ENCODE measurements around the gene CAMTA1. TPM values are rescaled to one million over a fixed set of nuclear protein-coding genes. Genes with fewer than 3 reads are reported as not detected.

CAMTA1 gene
- total RNA-seq, 2 donors from 2014 or later, result 105 to 113 TPM

DNA sequence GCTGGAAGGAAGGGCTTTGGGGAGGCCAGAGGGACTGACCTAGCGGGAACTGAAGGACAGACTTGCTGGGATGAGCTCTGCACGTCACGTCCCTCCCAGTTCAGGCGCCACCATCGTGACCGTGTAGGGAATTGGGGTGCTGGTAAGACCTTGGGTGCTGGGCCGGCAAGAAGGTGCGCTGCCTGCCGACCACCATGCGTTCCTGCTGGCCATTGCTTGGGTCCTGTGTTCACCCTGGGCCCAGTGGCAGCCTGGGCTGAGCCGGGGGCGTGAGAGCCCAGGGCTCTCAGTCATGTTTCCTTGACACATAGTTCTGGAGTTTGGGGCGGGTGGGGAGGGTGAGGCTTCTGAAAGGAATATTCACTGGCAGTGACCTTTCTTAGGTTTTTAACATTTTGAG is 176.0 kb downstream of the CAMTA1 start:
- Histone ChIP-seq H3K36me3 (no peaks in the 10 kb centered on the region), H3K4me1 (ENCODE audit: control insufficient read depth in 1 of 2, low read depth in 2 of 2) (no peaks in the 10 kb centered on the region), H3K4me3 (no peak overlapping the region), H3K9me3 (no peaks in the 10 kb centered on the region), H3K27me3 (replicated peaks; ENCODE audit: insufficient read depth) (no peaks in the 10 kb centered on the region), H3K27ac (no peak overlapping the region)
- TF ChIP-seq, protein P1, sequence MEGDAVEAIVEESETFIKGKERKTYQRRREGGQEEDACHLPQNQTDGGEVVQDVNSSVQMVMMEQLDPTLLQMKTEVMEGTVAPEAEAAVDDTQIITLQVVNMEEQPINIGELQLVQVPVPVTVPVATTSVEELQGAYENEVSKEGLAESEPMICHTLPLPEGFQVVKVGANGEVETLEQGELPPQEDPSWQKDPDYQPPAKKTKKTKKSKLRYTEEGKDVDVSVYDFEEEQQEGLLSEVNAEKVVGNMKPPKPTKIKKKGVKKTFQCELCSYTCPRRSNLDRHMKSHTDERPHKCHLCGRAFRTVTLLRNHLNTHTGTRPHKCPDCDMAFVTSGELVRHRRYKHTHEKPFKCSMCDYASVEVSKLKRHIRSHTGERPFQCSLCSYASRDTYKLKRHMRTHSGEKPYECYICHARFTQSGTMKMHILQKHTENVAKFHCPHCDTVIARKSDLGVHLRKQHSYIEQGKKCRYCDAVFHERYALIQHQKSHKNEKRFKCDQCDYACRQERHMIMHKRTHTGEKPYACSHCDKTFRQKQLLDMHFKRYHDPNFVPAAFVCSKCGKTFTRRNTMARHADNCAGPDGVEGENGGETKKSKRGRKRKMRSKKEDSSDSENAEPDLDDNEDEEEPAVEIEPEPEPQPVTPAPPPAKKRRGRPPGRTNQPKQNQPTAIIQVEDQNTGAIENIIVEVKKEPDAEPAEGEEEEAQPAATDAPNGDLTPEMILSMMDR (IDR thresholded peaks at IDR 0.05), result no peak
- DNase-seq (ENCODE audit: low spot score) (no peak), ATAC-seq (ENCODE audit: insufficient number of reproducible peaks, low FRiP score, low read depth) (no peak)

- Histone ChIP-seq H3K9me3 (no peaks in the 10 kb centered on the region), H3K27me3 (replicated peaks; ENCODE audit: insufficient read depth) (no peaks in the 10 kb centered on the region), H3K36me3 (no peaks in the 10 kb centered on the region), H3K4me1 (ENCODE audit: control insufficient read depth in 1 of 2, low read depth in 2 of 2) (no peaks in the 10 kb centered on the region), H3K4me3 (peak overlapping the region; percentile 16), H3K27ac (no peak overlapping the region)
- no peak for DNase-seq (ENCODE audit: low spot score)
- TF ChIP-seq, protein P1 (IDR thresholded peaks at IDR 0.05), result no peak
- no peak for ATAC-seq (ENCODE audit: insufficient number of reproducible peaks, low FRiP score, low read depth)
Measured at GRCh38 chr1:6961905-6962477, 176.7 kb downstream of the CAMTA1 start.

DNA sequence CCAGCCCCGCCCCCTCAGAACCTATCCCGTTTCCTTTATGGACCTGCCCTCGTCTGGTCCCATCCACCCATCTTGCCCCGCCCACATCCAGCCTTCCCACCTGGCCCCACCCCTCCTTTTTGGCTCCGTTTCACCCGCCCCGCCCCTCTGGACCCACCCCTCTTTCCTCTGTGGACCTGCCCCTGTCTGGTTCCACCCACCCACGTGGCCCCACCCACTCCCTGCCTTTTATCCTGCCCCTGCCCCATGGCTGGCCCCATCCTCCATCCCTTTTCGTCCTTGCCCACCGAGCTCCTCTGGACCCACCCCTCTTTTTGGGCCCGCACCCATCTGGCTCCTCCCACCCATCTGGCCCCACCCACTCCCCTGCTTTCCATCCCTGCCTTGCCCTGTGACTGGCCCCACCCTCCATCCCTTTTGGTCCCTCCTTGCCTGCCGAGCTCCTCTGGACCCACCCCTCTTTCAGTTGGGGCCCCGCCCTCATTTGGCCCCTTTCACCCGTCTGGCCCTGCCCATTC is 177.3 kb downstream of the CAMTA1 start:
- DNase-seq (ENCODE audit: low spot score), result no peak
- no peaks in the 10 kb centered on the region for H3K27me3 ChIP-seq (replicated peaks; ENCODE audit: insufficient read depth)
- H3K4me1 ChIP-seq (ENCODE audit: control insufficient read depth in 1 of 2, low read depth in 2 of 2), result no peaks in the 10 kb centered on the region
- ATAC-seq (ENCODE audit: insufficient number of reproducible peaks, low FRiP score, low read depth), result no peak
- TF ChIP-seq, protein P1 (IDR thresholded peaks at IDR 0.05), result no peak
- H3K9me3 ChIP-seq, result no peaks in the 10 kb centered on the region
- H3K4me3 ChIP-seq, result peak overlapping the region; percentile 16
- no peaks in the 10 kb centered on the region for H3K36me3 ChIP-seq
- no peak overlapping the region for H3K27ac ChIP-seq

GRCh38 chr1:6962996-6963911 is 178.0 kb downstream of the CAMTA1 start:
- Histone ChIP-seq H3K27me3 (replicated peaks; ENCODE audit: insufficient read depth) (no peaks in the 10 kb centered on the region), H3K4me3 (peak overlapping the region; percentile 16)
- ATAC-seq (ENCODE audit: insufficient number of reproducible peaks, low FRiP score, low read depth), result peak; percentile 26

GRCh38 chr1:6963912-6964307 is 178.7 kb downstream of the CAMTA1 start:
- TF ChIP-seq, protein P1 (IDR thresholded peaks at IDR 0.05), result no peak
- no peak for ATAC-seq (ENCODE audit: insufficient number of reproducible peaks, low FRiP score, low read depth)
- H3K9me3 ChIP-seq, result no peaks in the 10 kb centered on the region
- no peaks in the 10 kb centered on the region for H3K4me1 ChIP-seq (ENCODE audit: control insufficient read depth in 1 of 2, low read depth in 2 of 2)
- no peaks in the 10 kb centered on the region for H3K36me3 ChIP-seq
- no peak overlapping the region for H3K4me3 ChIP-seq
- no peaks in the 10 kb centered on the region for H3K27me3 ChIP-seq (replicated peaks; ENCODE audit: insufficient read depth)
- H3K27ac ChIP-seq, result no peak overlapping the region
- DNase-seq (ENCODE audit: low spot score), result no peak

More at GRCh38 chr1:6962996-6963911, 178.0 kb downstream of the CAMTA1 start:
- Histone ChIP-seq H3K9me3 (no peaks in the 10 kb centered on the region), H3K36me3 (no peaks in the 10 kb centered on the region), H3K4me1 (ENCODE audit: control insufficient read depth in 1 of 2, low read depth in 2 of 2) (no peaks in the 10 kb centered on the region), H3K27ac (no peak overlapping the region)
- DNase-seq (ENCODE audit: low spot score), result no peak
- TF ChIP-seq, protein P1 (IDR thresholded peaks at IDR 0.05), result no peak
